Measurements from ENCODE around the gene USH1C.

DNA sequence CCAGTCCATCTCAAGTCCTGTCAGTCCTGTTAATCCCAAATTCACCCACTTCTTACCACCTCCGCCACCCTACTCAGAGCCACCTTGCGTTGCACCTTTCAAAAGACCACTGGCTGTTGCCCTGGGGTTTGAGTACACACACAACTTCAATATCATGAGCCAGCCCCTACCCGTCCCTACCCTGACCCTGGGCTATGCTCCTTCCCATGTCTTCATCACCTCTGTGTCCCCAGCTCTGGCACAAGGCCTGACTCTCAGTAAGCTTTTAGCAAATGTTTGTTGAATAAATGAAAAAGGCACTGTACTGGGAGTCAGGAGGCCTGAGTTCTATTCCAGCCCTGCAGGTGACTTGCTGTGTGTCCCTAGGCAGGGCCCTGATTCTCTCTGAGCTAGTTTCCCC lies 29.3 kb upstream of the USH1C start:
- TF ChIP-seq, protein P1, sequence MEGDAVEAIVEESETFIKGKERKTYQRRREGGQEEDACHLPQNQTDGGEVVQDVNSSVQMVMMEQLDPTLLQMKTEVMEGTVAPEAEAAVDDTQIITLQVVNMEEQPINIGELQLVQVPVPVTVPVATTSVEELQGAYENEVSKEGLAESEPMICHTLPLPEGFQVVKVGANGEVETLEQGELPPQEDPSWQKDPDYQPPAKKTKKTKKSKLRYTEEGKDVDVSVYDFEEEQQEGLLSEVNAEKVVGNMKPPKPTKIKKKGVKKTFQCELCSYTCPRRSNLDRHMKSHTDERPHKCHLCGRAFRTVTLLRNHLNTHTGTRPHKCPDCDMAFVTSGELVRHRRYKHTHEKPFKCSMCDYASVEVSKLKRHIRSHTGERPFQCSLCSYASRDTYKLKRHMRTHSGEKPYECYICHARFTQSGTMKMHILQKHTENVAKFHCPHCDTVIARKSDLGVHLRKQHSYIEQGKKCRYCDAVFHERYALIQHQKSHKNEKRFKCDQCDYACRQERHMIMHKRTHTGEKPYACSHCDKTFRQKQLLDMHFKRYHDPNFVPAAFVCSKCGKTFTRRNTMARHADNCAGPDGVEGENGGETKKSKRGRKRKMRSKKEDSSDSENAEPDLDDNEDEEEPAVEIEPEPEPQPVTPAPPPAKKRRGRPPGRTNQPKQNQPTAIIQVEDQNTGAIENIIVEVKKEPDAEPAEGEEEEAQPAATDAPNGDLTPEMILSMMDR (IDR thresholded peaks at IDR 0.05): no peak
- no peak for TF ChIP-seq ZFX (IDR thresholded peaks at IDR 0.05; ENCODE audit: borderline replicate concordance)
